GM12878 (cell line): Measurements from ENCODE around the gene MEIOSIN. TPM values are rescaled to one million over a fixed set of nuclear protein-coding genes. Genes with fewer than 3 reads are reported as not detected.

Source experiments
- ASH2L ChIP-seq: fragments of 300-600, 200-600 bp; sonication (generic); IDR thresholded peaks from 2 replicates; pipeline ENCODE4 v1.6.1; 2017; ENCODE audit warnings: low read depth, mild to moderate bottlenecking, borderline replicate concordance
- ATF2 ChIP-seq: IDR thresholded peaks from 2 replicates; pipeline ENCODE4 v1.6.1; 2012; ENCODE audit warnings: low read length, inconsistent platforms
- BACH1 ChIP-seq: fragments of 450-650 bp; IDR thresholded peaks from 2 replicates; pipeline ENCODE4 v1.6.1; 2017; ENCODE audit warnings: mild to moderate bottlenecking, borderline replicate concordance
- CBFB ChIP-seq: IDR thresholded peaks from 2 replicates; pipeline ENCODE4 v1.6.1; 2016; ENCODE audit warnings: antibody characterized with exemption, low read depth
- CHD1 ChIP-seq: IDR thresholded peaks from 2 replicates; pipeline ENCODE4 v1.6.1; 2012; ENCODE audit warnings: low read depth, low read length, improper control_type of control experiment
- CHD2 ChIP-seq: IDR thresholded peaks from 2 replicates; pipeline ENCODE4 v1.6.1; 2011; ENCODE audit warnings: low read depth, low read length, improper control_type of control experiment, borderline replicate concordance
- GABPA ChIP-seq: IDR thresholded peaks from 2 replicates; pipeline ENCODE4 v1.6.1; 2014; ENCODE audit warnings: antibody characterized with exemption, low read depth, mild to moderate bottlenecking, inconsistent platforms
- HDAC2 ChIP-seq: fragments of 200-600 bp; sonication (generic); IDR thresholded peaks from 2 replicates; pipeline ENCODE4 v1.6.1; 2017
- IKZF1 ChIP-seq: fragments of 450-650 bp; conservative IDR thresholded peaks from 2 replicates; pipeline ENCODE4 v1.6.1; 2017; ENCODE audit warnings: antibody characterized with exemption, mild to moderate bottlenecking
- MXI1 ChIP-seq: fragments of 150-350 bp; IDR thresholded peaks from 2 replicates; pipeline ENCODE4 v1.6.1; 2011; ENCODE audit warnings: low read depth, mild to moderate bottlenecking, inconsistent platforms, low read length, improper control_type of control experiment
- MYC ChIP-seq: IDR thresholded peaks from 2 replicates; pipeline ENCODE4 v1.6.1; 2011; ENCODE audit warnings: mild to moderate bottlenecking, low read length, moderate library complexity, inconsistent platforms; ENCODE audit not compliant: insufficient read depth, insufficient replicate concordance, insufficient read length, severe bottlenecking
- NBN ChIP-seq: fragments of 450-650 bp; IDR thresholded peaks from 2 replicates; pipeline ENCODE4 v1.6.1; 2016
- NKRF ChIP-seq: fragments of 450-650 bp; conservative IDR thresholded peaks from 2 replicates; pipeline ENCODE4 v1.6.1; 2017; ENCODE audit warnings: mild to moderate bottlenecking, moderate library complexity
- NRF1 ChIP-seq: conservative IDR thresholded peaks from 2 replicates; pipeline ENCODE4 v1.6.1; 2011; ENCODE audit warnings: mild to moderate bottlenecking, low read depth, low read length, improper control_type of control experiment
- PAX5 ChIP-seq: IDR thresholded peaks from 2 replicates; pipeline ENCODE4 v1.6.1; 2011; ENCODE audit warnings: low read depth, low read length, borderline replicate concordance
- PBX3 ChIP-seq: IDR thresholded peaks from 2 replicates; pipeline ENCODE4 v1.6.1; 2011; ENCODE audit warnings: mild to moderate bottlenecking, low read depth, low read length, moderate library complexity; ENCODE audit not compliant: insufficient replicate concordance
- PML ChIP-seq: IDR thresholded peaks from 2 replicates; pipeline ENCODE4 v1.6.1; 2012; ENCODE audit warnings: low read length, inconsistent platforms
- POLR2A ChIP-seq: IDR thresholded peaks from 2 replicates; pipeline ENCODE4 v1.6.1; 2011; ENCODE audit warnings: low read depth, mild to moderate bottlenecking, low read length
- POLR2AphosphoS2 ChIP-seq: IDR thresholded peaks from 2 replicates; pipeline ENCODE4 v1.6.1; 2011; ENCODE audit warnings: low read depth, mild to moderate bottlenecking, low read length, improper control_type of control experiment, moderate library complexity
- RBBP5 ChIP-seq: fragments of 200-600 bp; sonication (generic); conservative IDR thresholded peaks from 2 replicates; pipeline ENCODE4 v1.6.1; 2016
- RELB ChIP-seq: fragments of 450-650 bp; IDR thresholded peaks from 2 replicates; pipeline ENCODE4 v1.6.1; 2017; ENCODE audit warnings: low read depth, mild to moderate bottlenecking, moderate library complexity
- RFX5 ChIP-seq: IDR thresholded peaks from 2 replicates; pipeline ENCODE4 v1.6.1; 2011; ENCODE audit warnings: low read depth, low read length, improper control_type of control experiment
- SMARCA5 ChIP-seq: fragments of 450-650 bp; IDR thresholded peaks from 2 replicates; pipeline ENCODE4 v1.6.1; 2017; ENCODE audit warnings: mild to moderate bottlenecking
- STAT1 ChIP-seq: fragments of 450-650 bp; conservative IDR thresholded peaks from 2 replicates; pipeline ENCODE4 v1.6.1; 2014; ENCODE audit warnings: antibody characterized with exemption, mild to moderate bottlenecking
- TAF1 ChIP-seq: IDR thresholded peaks from 2 replicates; pipeline ENCODE4 v1.6.1; 2011; ENCODE audit warnings: mild to moderate bottlenecking, low read depth, low read length, borderline replicate concordance
- ZNF384 ChIP-seq: IDR thresholded peaks from 2 replicates; pipeline ENCODE4 v1.6.1; 2012; ENCODE audit warnings: low read depth, mild to moderate bottlenecking, low read length, improper control_type of control experiment, borderline replicate concordance
- polyA plus RNA-seq, 11 experiments: library from polyadenylated mRNA; depleted of rRNA in 4 of 11; unstranded in 6 of 11; stranded (reverse) in 5 of 11; fragments of >200 nt; fragmentation: Nextera tagmentation in 4 of 11; fragmentation: Illumina TruSeq in 1 of 11; extraction: Ambion mirVana in 4 of 11; extraction: Trizol in 1 of 11; gene quantifications; 1 replicate in 1 of 11; 2 replicates in 10 of 11; pipeline versions ENCODE4 v1.2.1 to v1.2.3, GENCODE V29; 2011 to 2016; ENCODE audit warnings: inconsistent platforms in 2 of 11, missing spikeins in 2 of 11, low read depth in 1 of 11
- total RNA-seq, 4 experiments: library from RNA; depleted of rRNA in 3 of 4; stranded (reverse); fragments of >200 nt in 3 of 4; fragmentation: Illumina TruSeq in 1 of 4; extraction: Trizol in 1 of 4; gene quantifications; 2 replicates each; pipeline versions ENCODE4 v1.2.1 to v1.2.3, GENCODE V29; 2013 to 2021

MEIOSIN gene
- total and polyA plus RNA-seq, 10 of the 15 experiments (the other 5 are each of a cell fraction or from before 2014, with no cell fraction given): 0.05 to 0.66 (median 0.14) TPM; not detected in 4

- TF ChIP-seq TAF1 (no peak), SMARCA5 (no peak), HDAC2 (no peak), MXI1 (0 out of 2 replicates have a peak, but pooled peaks have one; percentile 21), RELB (peak; percentile 36), CBFB (peak; percentile 49; the same call in 1 of the 2 replicates), PAX5 (peak; percentile 31; the same call in 1 of the 2 replicates), NKRF (peak; percentile 89), CHD2 (peak; percentile 94), PML (0 out of 2 replicates have a peak, but pooled peaks have one; percentile 47), ASH2L (no peak), POLR2A (peak; percentile 84), ZNF384 (0 out of 2 replicates have a peak, but pooled peaks have one; percentile 5), RFX5 (peak; percentile 74), PBX3 (peak; percentile 90), MYC (peak; percentile 59), IKZF1 (peak; percentile 65), NRF1 (peak; percentile 91), RBBP5 (no peak), STAT1 (no peak; the same call in 1 of the 2 replicates), BACH1 (peak; percentile 18; the same call in 1 of the 2 replicates), CHD1 (no peak), NBN (peak; percentile 65; the same call in 1 of the 2 replicates), ATF2 (no peak), GABPA (no peak), POLR2AphosphoS2 (peak; percentile 78)
Observed at GRCh38 chr19:45768984-45769782, 35.9 kb downstream of the MEIOSIN start, which contains the start of gene SIX5 (continued).
